ENCODE results near the gene IPCEF1.

IPCEF1 gene

GRCh38 chr6:154112181-154112809 lies 244.3 kb downstream of the IPCEF1 start:
- Histone ChIP-seq H3K27ac (ENCODE audit: low read length) (no peak overlapping the region), H3K27me3 (ENCODE audit: low read depth, low read length) (no peaks in the 10 kb centered on the region), H3K4me1 (ENCODE audit: control insufficient read depth in 1 of 2, insufficient read depth in 2 of 2, low read length in 2 of 2) (no peaks in the 10 kb centered on the region), H3K4me3 (ENCODE audit: low read depth in 1 of 2, low read length in 2 of 2) (no peak overlapping the region), H3K9me3 (ENCODE audit: control insufficient read depth in 1 of 2, low read length in 2 of 2) (no peaks in the 10 kb centered on the region), H3K36me3 (ENCODE audit: control insufficient read depth in 1 of 2, insufficient read depth in 2 of 2, low read length in 2 of 2) (no peaks in the 10 kb centered on the region)

DNA sequence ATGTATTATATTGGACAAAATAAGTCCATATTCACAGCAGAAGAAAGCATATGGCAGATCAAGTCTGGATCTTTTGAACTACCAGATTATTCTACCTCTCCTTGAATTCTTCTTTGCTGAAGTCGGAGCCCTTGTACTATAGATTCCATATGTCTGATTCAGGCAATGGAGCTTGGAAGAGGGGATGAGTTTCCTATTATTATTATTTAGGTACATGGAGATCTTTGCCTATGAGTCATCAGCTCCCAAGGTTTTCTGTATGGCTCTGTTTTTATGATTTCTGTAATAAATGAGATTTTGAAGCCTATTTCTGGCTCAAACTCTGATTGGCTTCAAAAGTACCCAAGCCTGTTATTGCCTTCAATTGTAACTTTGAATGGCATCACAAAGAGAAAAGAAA lies 245.6 kb downstream of the IPCEF1 start:
- H3K36me3 ChIP-seq (ENCODE audit: control insufficient read depth in 1 of 2, insufficient read depth in 2 of 2, low read length in 2 of 2), result no peaks in the 10 kb centered on the region
- no peak overlapping the region for H3K27ac ChIP-seq (ENCODE audit: low read length)
- no peaks in the 10 kb centered on the region for H3K4me1 ChIP-seq (ENCODE audit: control insufficient read depth in 1 of 2, insufficient read depth in 2 of 2, low read length in 2 of 2)
- H3K4me3 ChIP-seq (ENCODE audit: low read depth in 1 of 2, low read length in 2 of 2), result no peak overlapping the region
- H3K9me3 ChIP-seq (ENCODE audit: control insufficient read depth in 1 of 2, low read length in 2 of 2), result no peaks in the 10 kb centered on the region
- no peaks in the 10 kb centered on the region for H3K27me3 ChIP-seq (ENCODE audit: low read depth, low read length)

DNA sequence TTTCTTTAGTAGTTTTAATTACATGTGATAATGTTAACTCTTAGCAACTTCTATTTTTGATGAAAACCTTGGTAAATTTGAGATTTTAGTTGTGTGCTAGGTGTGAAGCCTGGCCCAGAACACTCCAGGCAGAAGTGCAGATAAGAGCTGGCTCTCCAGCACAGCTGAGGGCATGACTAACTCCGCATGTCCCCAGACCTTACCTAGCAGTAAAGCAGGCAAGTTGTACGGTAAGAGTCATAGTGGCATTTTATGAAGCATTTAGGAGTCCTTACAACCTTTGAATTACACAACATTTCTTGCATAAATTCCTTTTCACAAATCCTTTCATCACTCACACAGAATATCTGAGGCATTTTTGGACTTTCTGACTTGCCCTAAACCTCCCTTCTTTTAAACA lies 250.4 kb downstream of the IPCEF1 start:
- no peaks in the 10 kb centered on the region for H3K36me3 ChIP-seq (ENCODE audit: control insufficient read depth in 1 of 2, insufficient read depth in 2 of 2, low read length in 2 of 2)
- no peak overlapping the region for H3K4me3 ChIP-seq (ENCODE audit: low read depth in 1 of 2, low read length in 2 of 2)
- H3K9me3 ChIP-seq (ENCODE audit: control insufficient read depth in 1 of 2, low read length in 2 of 2), result no peaks in the 10 kb centered on the region
- no peak overlapping the region for H3K27ac ChIP-seq (ENCODE audit: low read length)
- H3K4me1 ChIP-seq (ENCODE audit: control insufficient read depth in 1 of 2, insufficient read depth in 2 of 2, low read length in 2 of 2), result no peaks in the 10 kb centered on the region
- H3K27me3 ChIP-seq (ENCODE audit: low read depth, low read length), result no peaks in the 10 kb centered on the region

Measured in muscle layer of duodenum (tissue), 2 donors.